Activated CD4-positive, alpha-beta T cell treated with anti-CD3 and anti-CD28 coated beads, Interleukin-2, amount 50 U/mL, for 16 hours (primary cell): ENCODE results near the gene RAB7A.
"Not testable (repeated sequence)": the region's sequence is repeated elsewhere in the genome, so short reads cannot be mapped to it uniquely, and the experiment has no call there.

Source experiments
- DNase-seq: peaks from one replicate; pipeline ENCODE4 v3.0.0-alpha.2; 2020

The RAB7A gene

DNA sequence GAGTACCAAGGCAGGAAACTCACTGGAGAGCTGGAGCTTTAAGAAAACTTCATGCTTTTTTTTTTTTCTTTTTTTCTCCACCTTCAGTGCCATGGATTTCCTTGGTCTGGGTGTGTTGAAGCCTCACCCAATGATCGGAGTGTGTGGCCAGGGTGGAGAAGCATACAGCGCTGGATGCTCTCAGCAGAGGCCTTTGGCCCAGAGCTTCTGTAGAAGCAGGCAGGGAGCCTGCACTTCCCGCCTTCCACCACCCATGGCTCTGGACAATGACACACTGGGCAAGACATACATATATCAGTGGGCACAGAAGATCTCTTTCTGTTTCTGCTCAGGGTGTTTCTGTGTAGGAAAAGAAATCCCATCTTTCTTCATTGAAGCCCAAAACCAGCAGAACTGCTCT is 97.6 kb downstream of the RAB7A start:
- no peak for DNase-seq

DNA sequence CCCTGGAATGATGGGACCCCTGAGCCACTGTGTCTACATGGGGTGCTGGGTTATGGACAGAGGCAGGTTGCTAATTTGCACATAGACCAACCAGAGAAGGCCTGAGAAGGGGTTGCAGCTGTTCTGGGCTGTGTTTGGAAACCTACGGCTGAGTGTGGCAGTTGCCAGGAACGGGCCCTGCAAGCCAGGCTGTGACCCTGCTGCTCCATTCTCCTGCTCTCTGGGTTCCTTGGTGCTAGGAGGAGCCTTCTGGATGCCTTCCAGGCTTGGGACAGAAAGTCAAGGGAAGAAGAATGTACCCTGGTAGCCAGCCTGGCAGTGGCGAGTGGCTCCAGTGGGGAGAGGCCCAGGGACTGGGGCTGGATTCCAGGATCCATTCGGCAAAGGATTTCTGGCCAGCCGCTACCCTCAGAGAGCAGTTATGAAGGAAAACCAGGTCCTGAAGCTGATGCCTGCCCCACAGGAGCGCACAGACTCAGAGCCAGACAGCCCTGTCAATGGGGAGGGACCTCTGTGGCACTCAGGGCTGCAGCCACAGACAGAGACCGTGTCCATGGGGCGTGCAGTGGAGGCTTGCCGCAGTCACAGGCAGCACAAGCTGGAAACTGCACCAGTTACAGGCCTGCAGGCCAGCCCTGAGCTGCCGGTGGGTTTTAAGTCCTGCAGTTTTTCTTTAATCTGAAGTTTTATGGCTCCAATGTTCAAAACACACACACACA is 98.3 kb downstream of the RAB7A start:
- no peak for DNase-seq

- no peak for DNase-seq
Measured at GRCh38 chr3:128825117-128825725, 99.2 kb downstream of the RAB7A start.

DNA sequence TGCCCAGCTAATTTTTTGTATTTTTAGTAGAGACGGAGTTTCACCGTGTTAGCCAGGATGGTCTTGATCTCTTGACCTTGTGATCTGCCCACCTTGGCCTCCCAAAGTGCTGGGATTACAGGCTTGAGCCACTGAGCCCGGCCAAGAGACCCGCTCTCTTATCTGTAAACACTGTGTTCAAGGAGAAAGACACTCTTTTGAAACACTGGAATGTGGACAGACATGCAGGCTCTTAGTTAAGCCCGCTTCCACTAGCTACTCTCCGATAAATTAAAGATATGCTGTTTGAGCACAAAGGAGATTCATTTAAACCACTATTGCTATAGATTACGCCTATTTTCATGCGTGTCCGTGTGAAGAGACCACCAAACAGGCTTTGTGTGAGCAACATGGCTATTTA is 103.1 kb downstream of the RAB7A start:
- not testable (repeated sequence) for DNase-seq

- not testable (repeated sequence) for DNase-seq
Measured at GRCh38 chr3:128829925-128830625, 104.1 kb downstream of the RAB7A start.

GRCh38 chr3:128830762-128831161 is 104.8 kb downstream of the RAB7A start:
- DNase-seq = not testable (repeated sequence)

GRCh38 chr3:128832979-128833378 is 107.0 kb downstream of the RAB7A start:
- DNase-seq = not testable (repeated sequence)

DNA sequence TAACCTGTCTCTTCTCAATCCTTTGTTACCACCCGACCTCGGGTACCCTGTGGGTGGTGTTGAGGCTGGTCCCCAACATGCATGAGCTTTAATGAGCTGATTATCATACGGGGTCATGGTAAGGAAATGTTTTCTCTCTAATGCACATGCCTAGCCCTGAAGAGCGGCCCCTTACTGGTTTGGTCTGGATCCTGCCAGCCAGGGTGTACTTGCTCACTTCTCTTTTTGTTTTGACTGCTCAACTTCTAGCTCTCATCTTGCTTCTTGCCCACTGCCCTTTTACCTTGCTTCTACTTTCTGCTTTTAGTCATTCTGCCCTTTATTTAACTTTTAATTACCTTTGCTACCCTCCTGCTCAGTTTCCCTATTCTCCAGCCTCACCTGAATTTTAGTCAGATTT is 109.1 kb downstream of the RAB7A start:
- DNase-seq = no peak

DNA sequence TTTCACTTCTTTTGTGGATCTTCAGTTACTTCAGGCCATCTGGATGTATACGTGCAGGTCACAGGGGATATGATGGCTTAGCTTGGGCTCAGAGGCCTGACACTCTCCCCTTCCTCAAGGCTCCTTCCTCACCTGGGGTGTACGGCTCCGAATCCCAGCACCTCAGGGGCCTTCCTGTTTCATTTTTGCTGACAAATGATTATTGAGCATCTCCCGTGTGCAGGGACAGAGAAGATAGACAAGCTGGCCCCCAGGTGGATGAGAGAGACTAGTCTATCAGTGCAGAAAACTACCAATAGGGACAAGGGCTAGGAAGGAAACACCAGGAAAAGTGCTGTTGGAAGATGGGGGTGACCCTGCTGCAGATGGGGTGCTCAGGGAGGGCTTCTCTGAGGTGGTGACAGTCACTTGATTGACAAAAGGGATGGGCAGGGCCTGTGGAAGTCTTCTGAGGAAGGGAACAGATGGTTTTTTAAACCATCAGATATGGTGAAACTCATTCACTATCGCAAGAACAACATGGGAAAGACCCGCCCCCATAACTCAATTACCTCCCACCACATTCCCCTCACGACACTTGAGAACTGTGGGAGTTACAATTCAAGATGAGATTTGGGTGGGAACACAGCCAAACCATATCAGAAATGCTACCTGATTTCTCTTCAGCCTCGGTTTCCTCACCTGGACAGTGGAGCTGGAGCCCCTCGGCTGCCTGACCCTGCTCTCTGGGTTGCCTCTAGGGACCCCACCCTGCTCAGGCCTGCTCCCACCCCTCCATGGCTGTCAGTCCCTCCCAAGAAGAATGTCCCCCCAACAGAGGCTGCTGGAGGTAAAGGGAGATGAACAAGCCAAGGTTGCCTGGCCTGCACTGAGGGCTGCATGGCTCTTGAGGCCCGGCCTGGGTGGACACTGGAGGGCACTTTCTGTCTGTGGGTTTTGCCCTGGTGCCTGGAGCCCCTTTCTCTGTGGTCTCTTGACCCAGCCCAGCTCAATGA is 116.2 kb downstream of the RAB7A start:
- no peak for DNase-seq

GRCh38 chr3:128844502-128844901 is 118.5 kb downstream of the RAB7A start:
- no peak for DNase-seq

DNA sequence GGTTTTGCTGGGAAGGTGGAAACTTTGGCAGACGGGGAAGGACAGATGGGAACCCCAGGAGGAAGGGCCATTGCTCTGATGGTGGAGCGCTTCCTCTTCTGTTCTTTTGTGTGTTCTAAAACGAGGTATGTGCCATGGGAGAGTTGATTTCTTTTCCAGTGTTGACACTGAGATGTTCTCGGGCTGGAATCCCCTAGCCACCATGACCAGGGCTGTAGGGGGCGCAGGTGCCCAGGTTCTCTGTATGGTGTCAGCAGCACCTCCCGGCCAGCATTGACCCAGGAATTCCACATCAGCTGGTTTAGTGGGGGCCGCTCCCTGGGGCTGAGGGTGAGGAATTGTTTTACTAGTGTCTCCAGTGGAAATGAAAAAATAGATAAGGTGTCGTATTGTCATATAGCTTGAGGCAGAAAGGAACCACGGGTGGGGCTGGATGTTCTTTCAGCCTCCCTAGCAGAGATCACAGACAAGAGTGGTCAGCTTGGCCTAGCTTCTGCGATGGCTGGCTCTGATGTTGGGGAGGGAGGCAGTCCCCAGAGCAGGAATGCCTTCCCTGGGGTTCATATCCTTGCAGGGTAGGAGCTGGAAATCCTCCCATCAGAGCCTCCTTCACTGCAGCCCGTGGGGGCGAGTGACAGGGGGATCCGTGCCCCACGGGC is 119.3 kb downstream of the RAB7A start:
- no peak for DNase-seq

- DNase-seq = peak; percentile 91
Measured at GRCh38 chr3:128845778-128846485, 119.9 kb downstream of the RAB7A start.

DNA sequence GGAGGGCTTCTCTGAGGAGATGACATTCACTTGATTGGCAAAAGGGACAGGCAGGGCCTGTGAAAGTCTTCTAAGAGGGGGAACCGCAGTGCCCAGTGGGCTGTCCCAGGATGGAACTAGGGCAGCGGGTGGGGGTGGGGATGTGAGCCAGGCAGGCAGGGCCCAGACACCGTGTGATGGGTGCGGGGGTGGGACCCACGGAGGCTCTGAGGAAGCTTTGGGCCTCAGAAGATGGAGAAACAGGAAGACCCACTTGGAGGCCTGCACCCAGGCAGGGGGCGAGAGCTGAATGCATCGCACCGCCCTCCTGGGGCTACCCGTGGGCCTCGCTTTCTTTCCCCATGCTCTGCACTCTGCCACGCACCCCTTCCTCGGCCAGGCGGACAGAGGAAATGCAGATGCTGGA is 120.5 kb downstream of the RAB7A start:
- DNase-seq = no peak

DNA sequence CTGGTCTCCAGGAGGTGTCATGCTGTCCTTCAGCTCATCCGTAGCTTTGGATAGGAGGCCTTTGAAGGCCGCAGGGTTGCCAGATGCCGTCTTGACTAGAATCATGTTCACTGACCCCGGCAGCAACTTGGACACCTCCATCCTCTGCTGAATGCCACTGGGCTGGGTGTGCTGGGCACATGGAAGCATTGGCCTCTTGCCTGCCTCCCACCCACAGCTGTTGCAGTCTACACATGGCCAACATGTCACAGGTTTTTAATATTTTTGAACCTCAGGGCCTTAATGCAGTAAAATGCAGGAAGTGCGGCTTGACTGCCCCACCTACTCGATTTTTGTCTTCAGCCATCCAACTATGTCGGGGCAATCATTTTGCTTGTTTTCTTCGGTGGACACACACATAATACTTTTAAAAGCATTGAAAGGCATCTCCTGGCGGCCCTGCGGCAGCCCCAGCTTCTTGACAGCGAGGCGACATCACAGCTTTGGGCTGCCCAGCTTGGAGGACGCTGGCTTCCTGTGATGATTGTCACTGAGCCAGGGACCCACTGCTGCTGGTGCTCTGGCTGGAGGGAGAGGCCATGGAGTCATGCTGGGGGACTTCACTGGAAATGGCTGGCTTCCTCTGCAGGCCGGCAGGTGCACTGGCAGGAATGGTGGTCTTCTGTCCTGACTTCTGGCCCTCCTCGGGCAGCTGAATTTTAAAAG is 121.8 kb downstream of the RAB7A start:
- DNase-seq = no peak

GRCh38 chr3:128848936-128849335 is 123.0 kb downstream of the RAB7A start:
- DNase-seq = no peak

DNA sequence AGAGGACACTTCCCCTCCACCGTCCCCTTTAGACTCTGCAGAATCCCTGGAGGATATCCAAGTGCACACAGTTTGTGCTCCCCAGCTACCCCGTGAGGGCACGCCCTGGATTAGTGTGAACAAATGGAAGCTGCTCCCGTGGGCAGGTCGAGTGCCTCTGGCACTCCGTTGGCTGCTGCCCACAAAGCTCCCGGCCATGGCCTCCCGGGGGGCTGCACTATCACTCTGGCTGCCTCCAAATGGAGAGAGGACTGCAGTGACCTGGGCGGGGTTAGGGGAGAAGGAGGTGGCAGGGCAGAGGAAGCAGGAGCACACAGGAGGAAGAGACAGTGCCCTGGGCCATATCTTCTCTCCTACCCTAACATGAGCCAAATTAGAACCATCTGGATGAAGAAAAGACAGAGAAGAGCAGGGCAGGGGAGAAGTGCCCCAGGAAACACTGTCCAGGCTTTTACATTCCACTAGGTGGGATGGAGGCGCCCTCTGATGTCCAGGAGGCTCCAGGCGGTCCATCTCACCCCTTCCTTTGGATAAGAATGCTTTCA is 124.0 kb downstream of the RAB7A start:
- DNase-seq = no peak

GRCh38 chr3:128850544-128850943 is 124.6 kb downstream of the RAB7A start:
- no peak for DNase-seq

DNA sequence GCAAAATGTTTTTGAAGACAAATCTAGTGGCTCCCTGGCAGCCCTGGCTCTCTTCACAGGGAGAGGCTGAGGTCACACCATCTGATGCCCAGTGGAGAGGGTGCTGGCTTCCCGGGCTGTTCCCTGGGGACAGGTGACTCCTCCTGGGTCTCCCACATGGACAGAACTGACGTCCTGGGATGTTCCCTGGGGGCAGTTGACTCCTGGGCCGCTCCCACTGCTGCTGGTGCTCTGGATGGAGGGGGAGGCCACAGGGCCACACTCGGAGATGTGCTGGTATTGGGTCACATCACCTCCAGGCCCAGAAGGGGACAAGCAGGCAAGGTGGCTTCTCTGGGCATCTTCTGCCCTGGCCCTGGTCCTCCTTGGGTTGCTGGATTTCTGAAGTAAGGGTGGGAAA is 125.6 kb downstream of the RAB7A start:
- DNase-seq = no peak

DNA sequence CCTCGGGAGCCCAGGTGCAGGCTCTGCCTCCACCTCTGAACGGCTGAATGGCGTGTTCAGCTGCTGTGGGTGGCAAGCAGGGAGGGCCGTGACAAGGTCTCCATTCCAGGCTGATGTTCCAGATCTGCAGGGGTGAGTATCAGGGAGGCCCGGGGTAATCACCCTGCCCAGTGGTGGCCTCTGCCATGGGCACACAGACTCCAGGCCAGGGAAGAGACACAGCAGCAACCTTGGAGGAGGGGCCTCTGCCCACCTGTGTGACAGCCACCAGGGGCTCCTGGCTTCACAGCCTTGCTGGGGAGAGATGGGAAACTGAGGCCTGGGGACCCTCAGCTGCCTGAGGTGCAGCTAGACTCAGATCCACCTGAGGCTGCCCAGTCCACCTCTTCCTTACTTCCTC is 127.8 kb downstream of the RAB7A start:
- no peak for DNase-seq

DNA sequence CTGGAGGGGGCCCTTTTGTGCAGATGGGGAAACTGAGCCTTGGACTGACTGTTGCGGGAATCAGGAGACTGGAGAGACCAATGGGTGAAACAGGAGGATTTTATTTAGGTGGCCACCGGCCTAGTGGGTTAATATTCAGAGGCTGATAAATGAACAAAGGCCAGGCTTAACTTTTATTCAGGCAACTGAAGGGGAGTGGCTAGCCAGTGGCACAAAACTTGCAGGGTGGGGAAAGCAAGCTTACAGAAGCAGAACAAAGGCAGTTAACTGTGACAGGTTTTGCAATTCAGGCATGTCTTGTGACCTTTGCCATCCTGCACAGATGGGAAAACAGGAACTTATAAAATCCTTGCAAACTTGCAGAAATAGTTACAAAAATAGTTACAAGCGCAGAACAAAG is 128.5 kb downstream of the RAB7A start:
- no peak for DNase-seq

- DNase-seq = no peak
Measured at GRCh38 chr3:128855569-128855968, 129.6 kb downstream of the RAB7A start.
